ENCODE measurements around the gene CTSH. TPM values are rescaled to one million over a fixed set of nuclear protein-coding genes. Genes with fewer than 3 reads are reported as not detected.
A peak's percentile ranks its signal among the peaks of the same experiment; 100 is the strongest.

Gene CTSH
- total and polyA plus RNA-seq, 2 experiments from 2014 or later = 19.7 to 19.9 TPM

DNA sequence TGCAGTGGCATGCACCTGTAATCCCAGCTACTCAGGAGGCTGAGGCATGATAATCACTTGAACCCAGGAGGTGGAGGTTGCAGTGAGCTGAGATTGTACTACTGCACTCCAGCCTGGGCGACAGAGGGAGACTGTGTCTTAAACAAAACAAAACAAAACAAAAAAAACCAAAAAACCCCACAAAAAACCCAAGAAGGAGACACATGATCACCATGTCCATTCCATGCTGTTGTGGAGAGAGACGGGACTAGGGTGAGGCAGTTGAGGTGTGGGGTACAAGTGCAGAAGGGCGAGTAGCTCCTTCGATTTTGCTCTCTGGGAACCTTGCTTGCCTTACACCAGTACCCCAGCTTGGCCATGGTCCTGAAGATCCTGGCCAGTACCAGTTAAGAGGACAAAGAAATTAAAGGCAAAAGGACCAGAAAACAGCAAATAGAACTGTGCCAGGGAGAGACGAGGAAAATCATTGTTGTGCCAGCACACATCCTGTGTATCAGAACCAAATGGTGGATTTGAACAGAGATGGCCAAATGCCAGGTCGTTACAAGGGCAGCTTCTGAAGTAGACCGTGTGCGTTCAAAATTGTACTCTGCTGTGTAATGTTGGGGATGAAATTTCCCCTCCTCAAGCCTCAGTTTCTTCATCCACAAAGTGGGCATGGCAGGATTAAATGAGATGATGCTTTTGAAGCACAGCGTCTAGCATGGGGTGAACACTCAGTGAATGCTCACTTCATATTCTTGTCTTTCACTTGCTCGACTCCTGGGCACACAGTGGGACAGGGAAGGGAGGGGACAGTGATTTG is 42.9 kb upstream of the CTSH start:
- Mint-ChIP-seq H3K36me3 (ENCODE audit: low read depth) (no peaks in the 10 kb centered on the region), H3K27ac (no peak overlapping the region), H3K4me3 (no peak overlapping the region), H3K9me3 (no peaks in the 10 kb centered on the region), H3K4me1 (peaks cover 2% of the 10 kb centered on the region; the same call in 1 of the 3 replicates), H3K27me3 (ENCODE audit: insufficient read depth, low read depth, poor library complexity) (peaks cover 2% of the 10 kb centered on the region)
- H3K79me2 ChIP-seq (replicated peaks; ENCODE audit: insufficient read depth) = no peaks in the 10 kb centered on the region
- DNase-seq (ENCODE audit: low spot score) (no peak), ATAC-seq (no peak)
- peak overlapping the region; percentile 10; the same call in 1 of the 2 replicates for H2AFZ ChIP-seq
- no peak overlapping the region for H3K4me3 ChIP-seq
- TF ChIP-seq ZNF331 (CRISPR knock-in tag; IDR thresholded peaks at IDR 0.05; ENCODE audit: low read depth) = no peak
- TF ChIP-seq POLR2AphosphoS5 (IDR thresholded peaks at IDR 0.05; ENCODE audit: low read depth) = no peak
- TF ChIP-seq, protein P1, sequence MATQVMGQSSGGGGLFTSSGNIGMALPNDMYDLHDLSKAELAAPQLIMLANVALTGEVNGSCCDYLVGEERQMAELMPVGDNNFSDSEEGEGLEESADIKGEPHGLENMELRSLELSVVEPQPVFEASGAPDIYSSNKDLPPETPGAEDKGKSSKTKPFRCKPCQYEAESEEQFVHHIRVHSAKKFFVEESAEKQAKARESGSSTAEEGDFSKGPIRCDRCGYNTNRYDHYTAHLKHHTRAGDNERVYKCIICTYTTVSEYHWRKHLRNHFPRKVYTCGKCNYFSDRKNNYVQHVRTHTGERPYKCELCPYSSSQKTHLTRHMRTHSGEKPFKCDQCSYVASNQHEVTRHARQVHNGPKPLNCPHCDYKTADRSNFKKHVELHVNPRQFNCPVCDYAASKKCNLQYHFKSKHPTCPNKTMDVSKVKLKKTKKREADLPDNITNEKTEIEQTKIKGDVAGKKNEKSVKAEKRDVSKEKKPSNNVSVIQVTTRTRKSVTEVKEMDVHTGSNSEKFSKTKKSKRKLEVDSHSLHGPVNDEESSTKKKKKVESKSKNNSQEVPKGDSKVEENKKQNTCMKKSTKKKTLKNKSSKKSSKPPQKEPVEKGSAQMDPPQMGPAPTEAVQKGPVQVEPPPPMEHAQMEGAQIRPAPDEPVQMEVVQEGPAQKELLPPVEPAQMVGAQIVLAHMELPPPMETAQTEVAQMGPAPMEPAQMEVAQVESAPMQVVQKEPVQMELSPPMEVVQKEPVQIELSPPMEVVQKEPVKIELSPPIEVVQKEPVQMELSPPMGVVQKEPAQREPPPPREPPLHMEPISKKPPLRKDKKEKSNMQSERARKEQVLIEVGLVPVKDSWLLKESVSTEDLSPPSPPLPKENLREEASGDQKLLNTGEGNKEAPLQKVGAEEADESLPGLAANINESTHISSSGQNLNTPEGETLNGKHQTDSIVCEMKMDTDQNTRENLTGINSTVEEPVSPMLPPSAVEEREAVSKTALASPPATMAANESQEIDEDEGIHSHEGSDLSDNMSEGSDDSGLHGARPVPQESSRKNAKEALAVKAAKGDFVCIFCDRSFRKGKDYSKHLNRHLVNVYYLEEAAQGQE (IDR thresholded peaks at IDR 0.05; ENCODE audit: unreplicated experiment) = no peak
- no peak for TF ChIP-seq STAT1 (IDR thresholded peaks at IDR 0.05; ENCODE audit: unreplicated experiment)
- no peak for TF ChIP-seq NANOG (IDR thresholded peaks at IDR 0.05; ENCODE audit: borderline replicate concordance)
- no peak for TF ChIP-seq CREB1 (CRISPR knock-in tag; IDR thresholded peaks at IDR 0.05; ENCODE audit: low read depth)
- TF ChIP-seq, protein P2, sequence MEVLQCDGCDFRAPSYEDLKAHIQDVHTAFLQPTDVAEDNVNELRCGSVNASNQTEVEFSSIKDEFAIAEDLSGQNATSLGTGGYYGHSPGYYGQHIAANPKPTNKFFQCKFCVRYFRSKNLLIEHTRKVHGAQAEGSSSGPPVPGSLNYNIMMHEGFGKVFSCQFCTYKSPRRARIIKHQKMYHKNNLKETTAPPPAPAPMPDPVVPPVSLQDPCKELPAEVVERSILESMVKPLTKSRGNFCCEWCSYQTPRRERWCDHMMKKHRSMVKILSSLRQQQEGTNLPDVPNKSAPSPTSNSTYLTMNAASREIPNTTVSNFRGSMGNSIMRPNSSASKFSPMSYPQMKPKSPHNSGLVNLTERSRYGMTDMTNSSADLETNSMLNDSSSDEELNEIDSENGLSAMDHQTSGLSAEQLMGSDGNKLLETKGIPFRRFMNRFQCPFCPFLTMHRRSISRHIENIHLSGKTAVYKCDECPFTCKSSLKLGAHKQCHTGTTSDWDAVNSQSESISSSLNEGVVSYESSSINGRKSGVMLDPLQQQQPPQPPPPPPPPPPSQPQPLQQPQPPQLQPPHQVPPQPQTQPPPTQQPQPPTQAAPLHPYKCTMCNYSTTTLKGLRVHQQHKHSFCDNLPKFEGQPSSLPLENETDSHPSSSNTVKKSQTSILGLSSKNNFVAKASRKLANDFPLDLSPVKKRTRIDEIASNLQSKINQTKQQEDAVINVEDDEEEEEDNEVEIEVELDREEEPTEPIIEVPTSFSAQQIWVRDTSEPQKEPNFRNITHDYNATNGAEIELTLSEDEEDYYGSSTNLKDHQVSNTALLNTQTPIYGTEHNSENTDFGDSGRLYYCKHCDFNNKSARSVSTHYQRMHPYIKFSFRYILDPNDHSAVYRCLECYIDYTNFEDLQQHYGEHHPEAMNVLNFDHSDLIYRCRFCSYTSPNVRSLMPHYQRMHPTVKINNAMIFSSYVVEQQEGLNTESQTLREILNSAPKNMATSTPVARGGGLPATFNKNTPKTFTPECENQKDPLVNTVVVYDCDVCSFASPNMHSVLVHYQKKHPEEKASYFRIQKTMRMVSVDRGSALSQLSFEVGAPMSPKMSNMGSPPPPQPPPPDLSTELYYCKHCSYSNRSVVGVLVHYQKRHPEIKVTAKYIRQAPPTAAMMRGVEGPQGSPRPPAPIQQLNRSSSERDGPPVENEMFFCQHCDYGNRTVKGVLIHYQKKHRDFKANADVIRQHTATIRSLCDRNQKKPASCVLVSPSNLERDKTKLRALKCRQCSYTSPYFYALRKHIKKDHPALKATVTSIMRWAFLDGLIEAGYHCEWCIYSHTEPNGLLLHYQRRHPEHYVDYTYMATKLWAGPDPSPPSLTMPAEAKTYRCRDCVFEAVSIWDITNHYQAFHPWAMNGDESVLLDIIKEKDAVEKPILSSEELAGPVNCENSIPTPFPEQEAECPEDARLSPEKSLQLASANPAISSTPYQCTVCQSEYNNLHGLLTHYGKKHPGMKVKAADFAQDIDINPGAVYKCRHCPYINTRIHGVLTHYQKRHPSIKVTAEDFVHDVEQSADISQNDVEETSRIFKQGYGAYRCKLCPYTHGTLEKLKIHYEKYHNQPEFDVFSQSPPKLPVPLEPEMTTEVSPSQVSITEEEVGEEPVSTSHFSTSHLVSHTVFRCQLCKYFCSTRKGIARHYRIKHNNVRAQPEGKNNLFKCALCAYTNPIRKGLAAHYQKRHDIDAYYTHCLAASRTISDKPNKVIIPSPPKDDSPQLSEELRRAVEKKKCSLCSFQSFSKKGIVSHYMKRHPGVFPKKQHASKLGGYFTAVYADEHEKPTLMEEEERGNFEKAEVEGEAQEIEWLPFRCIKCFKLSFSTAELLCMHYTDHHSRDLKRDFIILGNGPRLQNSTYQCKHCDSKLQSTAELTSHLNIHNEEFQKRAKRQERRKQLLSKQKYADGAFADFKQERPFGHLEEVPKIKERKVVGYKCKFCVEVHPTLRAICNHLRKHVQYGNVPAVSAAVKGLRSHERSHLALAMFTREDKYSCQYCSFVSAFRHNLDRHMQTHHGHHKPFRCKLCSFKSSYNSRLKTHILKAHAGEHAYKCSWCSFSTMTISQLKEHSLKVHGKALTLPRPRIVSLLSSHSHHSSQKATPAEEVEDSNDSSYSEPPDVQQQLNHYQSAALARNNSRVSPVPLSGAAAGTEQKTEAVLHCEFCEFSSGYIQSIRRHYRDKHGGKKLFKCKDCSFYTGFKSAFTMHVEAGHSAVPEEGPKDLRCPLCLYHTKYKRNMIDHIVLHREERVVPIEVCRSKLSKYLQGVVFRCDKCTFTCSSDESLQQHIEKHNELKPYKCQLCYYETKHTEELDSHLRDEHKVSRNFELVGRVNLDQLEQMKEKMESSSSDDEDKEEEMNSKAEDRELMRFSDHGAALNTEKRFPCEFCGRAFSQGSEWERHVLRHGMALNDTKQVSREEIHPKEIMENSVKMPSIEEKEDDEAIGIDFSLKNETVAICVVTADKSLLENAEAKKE (CRISPR knock-in tag; IDR thresholded peaks at IDR 0.05) = no peak
- no peak for TF ChIP-seq JUNB (IDR thresholded peaks at IDR 0.05; ENCODE audit: unreplicated experiment)
- no peak overlapping the region for H3K4me2 ChIP-seq
- no peaks in the 10 kb centered on the region for H3K4me1 ChIP-seq (ENCODE audit: insufficient read depth)
- H3K36me3 ChIP-seq (ENCODE audit: insufficient read depth) = no peaks in the 10 kb centered on the region
- H4K20me1 ChIP-seq (replicated peaks; ENCODE audit: insufficient read depth) = no peaks in the 10 kb centered on the region
- no peaks in the 10 kb centered on the region for H3K27me3 ChIP-seq (ENCODE audit: insufficient read depth)
- no peaks in the 10 kb centered on the region for H3F3A ChIP-seq (replicated peaks; ENCODE audit: low read depth)
- no peak overlapping the region for H3K27ac ChIP-seq (ENCODE audit: low read depth)
- H3K9me2 ChIP-seq (ENCODE audit: insufficient read depth) = no peaks in the 10 kb centered on the region
